SHP77 treated with DMSO at 0.1 percent for 48 hours (cell line): ENCODE results near the gene SPHK2.
"Not testable (repeated sequence)": the region's sequence is repeated elsewhere in the genome, so short reads cannot be mapped to it uniquely, and the experiment has no call there.

Experiments used
- DNase-seq: peaks from one replicate; lab custom pipeline; 2025; lab: John Stamatoyannopoulos, UW

Gene SPHK2, protein sequence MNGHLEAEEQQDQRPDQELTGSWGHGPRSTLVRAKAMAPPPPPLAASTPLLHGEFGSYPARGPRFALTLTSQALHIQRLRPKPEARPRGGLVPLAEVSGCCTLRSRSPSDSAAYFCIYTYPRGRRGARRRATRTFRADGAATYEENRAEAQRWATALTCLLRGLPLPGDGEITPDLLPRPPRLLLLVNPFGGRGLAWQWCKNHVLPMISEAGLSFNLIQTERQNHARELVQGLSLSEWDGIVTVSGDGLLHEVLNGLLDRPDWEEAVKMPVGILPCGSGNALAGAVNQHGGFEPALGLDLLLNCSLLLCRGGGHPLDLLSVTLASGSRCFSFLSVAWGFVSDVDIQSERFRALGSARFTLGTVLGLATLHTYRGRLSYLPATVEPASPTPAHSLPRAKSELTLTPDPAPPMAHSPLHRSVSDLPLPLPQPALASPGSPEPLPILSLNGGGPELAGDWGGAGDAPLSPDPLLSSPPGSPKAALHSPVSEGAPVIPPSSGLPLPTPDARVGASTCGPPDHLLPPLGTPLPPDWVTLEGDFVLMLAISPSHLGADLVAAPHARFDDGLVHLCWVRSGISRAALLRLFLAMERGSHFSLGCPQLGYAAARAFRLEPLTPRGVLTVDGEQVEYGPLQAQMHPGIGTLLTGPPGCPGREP

DNA sequence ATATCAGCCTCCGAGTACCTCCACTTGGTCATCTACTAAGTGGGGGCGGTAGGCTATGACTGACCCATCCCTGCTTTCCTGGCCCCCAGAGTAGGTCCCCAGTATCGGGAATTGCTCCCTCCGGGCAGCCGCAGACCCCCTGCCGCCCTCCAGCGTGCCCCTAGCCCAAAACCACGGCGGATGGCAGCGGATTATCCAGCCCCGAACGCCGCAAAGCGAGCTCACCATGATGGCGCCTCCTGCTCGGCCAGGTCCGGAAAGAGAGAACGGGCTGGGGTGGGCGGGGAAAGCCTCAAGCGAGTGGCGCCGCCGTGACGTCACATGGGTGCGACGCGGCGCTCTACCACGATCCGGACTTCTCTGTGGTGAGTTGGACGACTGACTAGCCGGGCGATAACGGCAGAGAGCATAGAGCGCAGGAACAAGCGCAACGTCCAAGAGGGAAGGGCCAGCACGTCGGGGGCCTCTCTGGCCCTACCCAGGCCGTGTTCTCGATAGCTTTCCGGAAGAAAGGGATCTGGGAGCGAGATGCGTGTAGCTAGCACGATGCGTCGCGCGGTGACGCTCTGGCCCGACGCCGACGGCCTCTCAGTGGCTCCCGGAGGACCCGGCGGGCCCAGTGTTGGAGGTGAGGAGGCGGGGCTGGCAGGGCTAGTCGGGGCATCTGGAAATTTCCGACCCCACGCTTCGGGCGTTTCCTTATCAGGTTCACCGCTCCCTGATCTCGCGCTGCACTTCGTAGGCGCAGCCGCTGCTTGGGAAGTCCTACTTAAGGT is at the start of gene SPHK2, which contains the start of gene RPL18:
TSS of gene SPHK2 (plus strand) at position 591 of the 776 bp plus-strand sequence. CDS start 1,009 bp downstream, outside the sequence.
TSS of gene RPL18 (minus strand) at position 263 of the 776 bp plus-strand sequence. CDS start at position 228, 35 bp downstream.
- peak; percentile 97 for DNase-seq

DNA sequence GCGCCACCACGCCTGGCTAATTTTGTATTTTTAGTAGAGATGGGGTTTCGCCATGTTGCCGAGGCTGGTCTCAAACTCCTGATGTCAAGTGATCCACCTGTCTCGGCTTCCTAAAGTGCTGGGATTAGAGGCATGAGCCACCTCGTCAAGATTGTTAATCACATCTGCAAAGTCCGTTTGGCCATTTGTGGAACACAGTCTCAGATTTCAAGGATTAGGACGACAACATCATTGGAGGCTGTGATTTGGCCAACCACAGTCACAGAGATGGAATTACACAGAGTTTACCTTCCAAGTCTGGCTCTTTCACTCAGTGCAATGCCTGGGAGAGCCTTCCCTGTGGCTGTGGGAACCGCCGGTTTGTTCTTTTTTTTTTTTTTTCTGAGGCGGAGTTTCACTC is 49.5 kb upstream of the SPHK2 start:
- no peak for DNase-seq

DNA sequence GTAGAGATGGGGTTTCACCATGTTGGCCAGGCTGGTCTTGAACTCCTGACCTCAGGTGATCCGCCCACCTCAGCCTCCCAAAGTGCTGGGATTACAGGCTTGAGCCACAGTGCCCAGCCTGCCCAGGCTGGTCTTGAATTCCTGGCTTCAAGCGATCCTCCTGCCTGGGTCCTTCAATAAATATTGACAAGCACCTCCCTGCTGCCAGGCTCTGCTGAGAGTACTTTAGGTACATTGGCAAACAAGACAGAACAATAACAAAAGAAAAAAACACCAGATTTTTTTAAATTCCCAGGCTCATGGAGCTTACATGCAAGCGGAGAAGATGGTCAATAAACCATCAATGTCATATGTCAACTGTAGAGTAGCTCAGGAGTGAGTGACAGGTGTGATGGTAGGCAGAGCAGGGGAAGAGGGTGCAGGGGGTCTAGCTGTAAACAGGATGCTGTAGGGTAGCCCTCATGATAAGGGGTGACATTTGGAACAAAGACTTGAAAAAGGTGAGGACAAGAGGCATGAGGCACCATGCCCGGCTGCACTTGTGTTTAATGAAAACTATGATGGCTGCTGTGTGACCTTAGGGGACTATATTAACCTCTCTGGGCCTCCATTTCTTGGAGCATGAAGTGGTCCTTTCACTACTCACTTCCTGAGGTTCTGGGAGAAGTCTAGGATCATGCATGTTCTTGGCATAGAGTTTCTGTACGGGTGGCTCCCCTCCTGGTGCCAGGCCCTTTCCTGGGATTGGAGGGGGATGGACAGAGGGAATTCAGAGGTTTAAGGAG is 47.7 kb upstream of the SPHK2 start:
- no peak for DNase-seq

DNA sequence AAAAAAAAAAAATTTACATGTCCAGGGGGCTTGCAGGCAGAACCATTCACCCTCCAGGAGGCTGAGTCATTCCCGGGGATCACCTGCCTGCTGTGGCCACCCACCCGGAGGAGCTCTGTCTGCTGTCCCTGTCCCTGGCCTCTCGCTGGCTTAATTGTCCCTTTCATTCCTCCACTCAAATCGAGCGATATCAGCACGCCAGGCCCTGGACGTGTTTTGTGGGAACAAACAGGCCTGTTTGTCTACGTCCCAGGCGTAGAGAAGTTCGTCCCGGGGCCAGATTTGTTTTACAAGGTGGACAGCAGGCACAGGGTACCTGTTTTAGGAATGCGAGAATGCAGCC is 46.2 kb upstream of the SPHK2 start:
- DNase-seq: no peak

DNA sequence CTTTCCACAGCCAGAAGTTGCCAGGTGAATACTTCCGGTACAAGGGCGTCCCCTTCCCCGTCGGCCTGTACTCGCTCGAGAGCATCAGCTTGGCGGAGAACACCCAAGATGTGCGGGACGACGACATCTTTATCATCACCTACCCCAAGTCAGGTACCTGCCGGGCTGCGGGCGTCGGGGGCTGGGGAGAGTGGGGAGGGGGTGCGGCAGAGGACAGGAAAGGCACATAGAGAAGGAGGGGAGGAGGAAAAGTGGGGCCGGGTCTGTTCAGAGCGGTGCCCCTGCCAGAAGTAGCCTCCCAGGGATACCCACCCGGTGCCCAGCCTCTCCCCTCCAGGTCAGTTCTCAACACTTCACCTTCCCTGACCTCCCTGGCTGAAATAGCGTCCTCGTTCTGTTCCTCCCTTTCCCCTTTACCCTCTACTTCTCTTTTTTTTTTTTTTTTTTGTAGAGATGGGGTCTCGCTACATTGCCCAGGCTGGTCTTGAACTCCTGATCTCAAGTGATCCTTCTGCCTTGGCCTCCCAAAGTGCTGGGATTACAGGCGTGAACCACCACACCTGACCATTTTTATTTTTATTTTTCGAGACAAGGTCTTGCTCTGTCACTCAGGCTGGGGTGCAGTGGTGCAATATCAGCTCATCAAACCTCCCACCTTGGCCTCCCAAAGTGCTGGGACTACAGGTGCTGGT is 43.2 kb upstream of the SPHK2 start:
- no peak for DNase-seq

DNA sequence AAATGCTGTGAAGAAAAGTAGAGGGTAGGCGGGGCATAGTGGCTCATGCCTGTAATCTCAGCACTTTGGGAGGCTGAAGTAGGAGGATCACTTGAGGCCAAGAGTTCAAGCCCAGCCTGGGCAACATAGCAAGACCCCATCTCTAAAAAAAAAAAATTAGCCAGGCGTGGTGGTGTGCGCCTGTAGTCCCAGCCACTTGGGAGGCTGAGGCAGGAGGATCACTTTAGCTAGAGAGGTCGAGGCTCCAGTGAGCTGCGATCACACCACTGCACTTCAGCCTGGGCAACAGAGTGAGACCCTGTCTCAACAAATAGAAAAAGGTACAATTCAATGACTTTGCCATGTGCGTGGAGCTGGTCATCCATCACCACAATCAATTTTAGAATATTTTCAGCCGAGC is 41.4 kb upstream of the SPHK2 start:
- not testable (repeated sequence) for DNase-seq

DNA sequence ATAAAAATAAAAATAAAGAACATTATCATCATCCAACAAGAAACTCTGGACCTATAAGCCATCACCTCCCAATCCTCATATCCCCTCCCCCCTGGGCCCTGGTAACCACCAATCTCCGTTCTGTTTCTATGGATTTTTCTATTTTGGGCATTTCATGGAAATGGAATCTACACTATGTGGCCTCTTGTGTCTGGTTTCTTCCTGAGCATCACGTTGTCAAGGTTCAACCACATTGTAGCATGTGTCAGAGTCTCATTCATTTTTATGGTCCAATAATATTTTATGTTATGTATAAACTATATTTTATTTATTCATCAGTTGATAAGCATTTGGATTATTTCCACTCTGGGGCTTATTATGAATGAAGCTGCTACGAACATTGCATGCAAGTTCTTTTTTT is 40.4 kb upstream of the SPHK2 start:
- DNase-seq: no peak

DNA sequence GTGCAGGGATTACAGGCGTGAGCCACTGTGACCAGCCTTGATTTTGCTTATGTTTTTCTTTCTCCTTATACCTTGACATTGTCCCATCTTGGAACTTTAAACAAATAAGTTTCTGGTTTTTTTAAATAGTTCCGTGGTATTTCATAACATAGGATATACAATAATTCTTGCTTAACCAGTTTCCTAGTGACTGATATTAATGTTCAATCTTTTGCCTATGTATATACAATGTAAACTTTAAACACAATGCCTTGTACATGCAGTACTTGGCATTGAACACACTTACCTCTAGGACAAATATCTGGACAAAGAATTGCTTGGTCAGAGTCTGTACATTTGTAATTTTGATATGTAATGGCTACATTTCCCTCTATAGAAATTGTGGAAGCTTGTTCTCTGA is 37.1 kb upstream of the SPHK2 start:
- DNase-seq: no peak

DNA sequence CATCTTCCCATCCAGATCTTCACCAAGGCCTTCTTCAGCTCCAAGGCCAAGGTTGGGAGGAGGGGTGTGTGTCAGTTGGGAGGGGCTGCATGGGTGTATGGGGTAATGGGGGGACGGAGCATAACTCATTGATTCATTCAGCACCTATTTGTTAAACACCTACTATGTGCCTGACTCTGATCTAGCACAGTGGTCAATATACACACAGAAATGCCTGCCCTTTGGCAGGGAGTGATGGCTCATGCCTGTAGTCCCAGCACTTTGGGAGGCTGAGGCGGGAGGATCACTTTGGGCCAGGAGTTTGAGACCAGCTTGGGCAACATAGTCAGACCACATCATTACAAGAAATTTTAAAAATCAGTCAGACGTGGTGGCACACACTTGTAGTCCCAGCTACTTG is 31.9 kb upstream of the SPHK2 start:
- no peak for DNase-seq

DNA sequence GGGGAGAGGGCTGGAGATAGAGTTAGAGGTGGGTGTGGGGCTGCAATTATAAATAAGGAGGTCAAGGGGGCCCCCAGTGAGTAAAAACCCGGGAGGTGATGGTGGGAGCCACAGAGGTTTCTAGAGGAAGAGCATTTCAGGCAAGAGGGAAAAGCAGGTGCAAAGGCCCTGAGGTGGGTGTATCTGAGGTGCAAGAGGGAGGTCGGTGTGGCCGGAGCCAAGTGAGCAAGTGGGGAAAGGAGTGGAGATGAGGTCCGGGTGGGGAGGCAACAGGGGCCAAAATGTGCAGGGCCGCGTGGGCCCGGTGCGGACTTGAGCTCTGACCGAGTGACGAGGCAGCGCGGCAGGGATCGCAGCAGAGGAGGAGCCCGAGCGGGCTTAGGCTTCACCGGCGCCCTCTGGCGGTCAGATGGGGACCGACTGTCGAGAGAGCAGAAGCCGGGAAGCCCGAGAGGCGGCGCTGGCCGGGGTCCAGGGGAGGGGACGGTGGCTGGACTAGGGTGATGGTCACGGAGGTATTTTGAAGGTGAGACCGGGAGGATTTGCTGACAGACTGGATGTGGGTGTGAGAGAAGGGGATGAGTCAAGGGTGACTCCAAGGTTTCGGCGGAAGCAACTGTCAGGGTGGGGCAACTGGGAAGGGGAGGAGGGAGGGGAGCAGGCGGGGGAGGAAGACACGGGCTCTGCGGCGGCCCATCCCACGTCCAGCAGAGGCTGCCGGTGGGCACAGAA is 30.5 kb upstream of the SPHK2 start:
- peak; percentile 28 for DNase-seq

DNA sequence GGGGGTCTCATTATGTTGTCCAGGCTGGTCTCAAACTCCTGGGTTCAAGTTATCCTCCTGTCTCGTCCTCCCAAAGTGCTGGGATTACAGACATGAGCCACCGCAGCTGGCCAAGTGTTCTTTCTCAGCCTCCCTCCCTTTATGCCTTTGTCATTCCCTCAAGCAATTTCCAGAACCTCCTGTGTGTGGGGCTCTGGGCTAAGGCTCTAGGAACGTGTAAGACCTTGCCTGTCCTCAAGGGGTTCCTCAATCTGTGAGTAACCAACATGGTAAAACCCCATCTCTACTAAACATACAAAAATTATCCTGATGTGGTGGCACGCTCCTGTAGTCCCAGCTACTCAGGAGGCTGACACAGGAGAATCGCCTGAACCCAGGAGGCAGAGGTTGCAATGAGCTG is 28.3 kb upstream of the SPHK2 start:
- DNase-seq: no peak

DNA sequence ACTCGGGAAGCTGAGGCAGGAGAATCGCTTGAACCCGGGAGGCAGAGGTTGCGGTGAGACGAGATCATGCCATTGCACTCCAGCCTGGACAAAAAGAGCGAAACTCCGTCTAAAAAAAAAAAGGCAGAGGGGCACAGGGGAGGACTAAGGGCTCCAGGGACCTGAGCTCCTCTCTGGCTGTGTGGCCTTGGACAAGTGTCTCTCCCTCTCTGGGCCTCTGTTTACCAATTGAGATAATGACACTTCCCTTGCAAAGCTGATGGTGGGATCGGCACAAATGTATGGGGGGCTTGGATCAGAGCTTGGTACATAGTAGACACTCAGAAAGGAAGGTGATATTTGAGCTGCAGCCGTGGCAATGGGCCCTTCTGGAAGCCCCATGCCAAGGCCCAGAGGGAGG is 24.1 kb upstream of the SPHK2 start:
- DNase-seq: no peak

DNA sequence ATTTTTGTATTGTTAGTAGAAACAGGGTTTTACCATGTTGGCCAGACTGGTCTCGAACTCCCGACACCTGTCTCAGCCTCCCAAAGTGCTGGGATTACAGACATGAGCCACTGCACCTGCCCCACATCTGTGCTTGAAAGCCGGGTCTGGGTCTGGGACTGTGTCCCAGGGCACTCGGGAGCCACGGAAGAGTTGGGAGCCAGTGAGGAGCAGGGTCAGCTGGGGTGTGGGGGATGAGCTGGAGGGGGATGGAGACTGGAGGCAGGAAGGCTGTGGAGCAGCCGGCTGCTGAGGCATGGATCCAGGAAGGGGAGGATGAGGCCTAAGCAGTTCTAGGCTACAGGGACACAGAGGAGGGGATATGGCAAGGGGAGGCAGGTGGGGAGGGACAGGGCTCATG is 23.5 kb upstream of the SPHK2 start:
- no peak for DNase-seq

DNA sequence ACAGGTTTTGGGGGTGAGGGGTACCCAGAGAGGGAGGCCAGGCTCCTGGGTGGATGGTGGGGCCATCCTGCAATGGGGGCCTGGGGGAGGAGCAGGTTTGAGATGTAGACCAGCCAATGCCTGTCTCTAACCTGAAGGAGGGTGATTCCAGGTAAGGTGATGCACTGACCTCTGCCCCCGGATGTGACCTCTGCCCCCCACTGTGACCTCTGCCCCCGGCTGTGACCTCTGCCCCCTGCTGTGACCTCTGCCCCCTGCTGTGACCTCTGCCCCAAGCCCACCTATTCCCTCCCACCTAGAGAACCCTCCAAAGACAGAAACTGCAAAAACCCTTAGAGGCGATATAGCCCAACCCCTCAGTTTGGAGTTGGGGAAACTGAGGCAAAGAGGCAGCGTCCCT is 23.1 kb upstream of the SPHK2 start:
- no peak for DNase-seq

DNA sequence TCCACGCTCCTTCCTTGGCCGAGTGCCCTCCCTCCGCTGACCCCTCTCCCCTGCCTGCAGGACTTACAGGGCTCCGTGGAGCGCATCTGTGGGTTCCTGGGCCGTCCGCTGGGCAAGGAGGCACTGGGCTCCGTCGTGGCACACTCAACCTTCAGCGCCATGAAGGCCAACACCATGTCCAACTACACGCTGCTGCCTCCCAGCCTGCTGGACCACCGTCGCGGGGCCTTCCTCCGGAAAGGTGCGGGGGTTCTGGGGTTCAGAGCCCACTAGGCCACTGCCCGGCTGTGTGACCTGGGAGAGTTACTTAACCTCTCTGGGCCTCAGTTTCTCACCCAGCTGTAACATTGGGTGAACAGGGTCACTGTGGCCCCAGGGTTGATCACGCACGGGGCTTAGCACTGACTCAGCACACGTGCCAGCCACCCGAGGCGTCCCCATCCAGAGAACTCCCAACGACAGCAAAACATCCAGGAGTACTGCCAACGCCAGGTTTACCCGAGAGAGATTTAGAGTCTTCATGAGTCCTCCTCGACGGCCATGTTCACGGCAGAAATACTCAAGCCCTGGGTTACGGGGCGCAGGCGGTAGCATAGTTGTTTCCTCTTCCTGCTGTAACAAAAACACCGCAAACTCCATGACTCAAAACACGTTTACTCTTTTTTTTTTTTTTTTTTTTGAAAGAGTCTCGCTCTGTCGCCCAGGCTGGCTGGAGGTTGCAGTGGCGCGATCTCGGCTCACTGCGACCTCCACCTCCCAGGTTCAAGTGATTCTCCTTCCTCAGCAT is 22.4 kb upstream of the SPHK2 start:
- DNase-seq: no peak

DNA sequence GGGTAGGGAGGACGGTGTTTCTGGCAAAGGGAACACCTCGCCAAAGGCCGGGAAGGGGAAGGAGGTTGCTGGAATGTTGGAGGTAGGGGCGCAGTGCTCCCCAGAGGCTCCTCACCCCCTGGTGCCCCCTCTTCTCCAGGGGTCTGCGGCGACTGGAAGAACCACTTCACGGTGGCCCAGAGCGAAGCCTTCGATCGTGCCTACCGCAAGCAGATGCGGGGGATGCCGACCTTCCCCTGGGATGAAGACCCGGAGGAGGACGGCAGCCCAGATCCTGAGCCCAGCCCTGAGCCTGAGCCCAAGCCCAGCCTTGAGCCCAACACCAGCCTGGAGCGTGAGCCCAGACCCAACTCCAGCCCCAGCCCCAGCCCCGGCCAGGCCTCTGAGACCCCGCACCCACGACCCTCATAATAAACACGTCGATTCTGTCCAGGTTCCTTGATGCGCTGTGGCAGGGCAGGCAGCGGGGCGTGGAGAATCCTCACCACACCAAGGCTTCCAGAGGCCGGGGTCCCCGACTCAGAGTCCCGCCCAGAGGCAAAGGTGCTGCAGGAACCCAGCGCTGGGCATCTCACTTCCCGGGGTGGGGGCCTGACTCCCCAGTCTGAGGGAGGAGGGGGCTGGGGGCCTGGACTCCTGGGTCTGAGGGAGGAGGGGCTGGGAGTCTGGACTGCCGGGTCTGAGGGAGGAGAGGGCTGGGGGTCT is 20.2 kb upstream of the SPHK2 start:
- DNase-seq: no peak

DNA sequence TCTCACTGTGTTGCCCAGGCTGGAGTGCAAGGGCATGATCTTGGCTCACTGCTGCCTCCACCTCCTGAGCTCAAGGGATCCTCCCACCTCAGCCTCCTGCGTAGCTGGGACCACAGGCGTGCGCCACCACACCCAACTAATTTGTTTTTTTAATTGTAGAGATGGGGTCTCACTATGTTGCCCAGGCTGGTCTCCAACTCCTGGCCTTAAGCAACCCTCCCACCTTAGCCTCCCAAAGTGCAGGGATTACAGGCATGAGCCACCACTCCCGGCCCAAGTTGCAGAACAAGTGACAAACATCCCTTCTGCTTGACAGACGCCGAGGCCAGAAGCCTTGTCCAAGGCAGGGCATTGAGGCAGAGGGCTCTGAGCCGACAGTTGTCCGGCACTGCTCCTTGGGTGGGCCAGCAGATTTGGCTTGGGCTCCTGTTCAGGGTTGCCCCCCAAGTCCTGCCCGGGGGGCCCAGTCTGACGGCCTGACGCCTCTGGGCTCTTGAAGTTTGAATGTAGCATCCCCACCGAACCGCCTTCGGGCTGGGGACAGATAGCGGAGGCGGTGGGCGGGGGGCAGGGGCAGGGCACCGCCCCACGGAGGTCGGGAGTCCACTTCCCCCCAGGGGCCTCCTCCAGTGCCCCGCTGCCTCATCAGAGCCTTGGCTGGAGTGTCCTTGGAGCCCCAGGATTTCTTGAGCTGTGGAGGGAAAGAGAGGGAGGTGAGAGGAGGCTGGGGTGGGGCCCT is 18.5 kb upstream of the SPHK2 start:
- no peak for DNase-seq

DNA sequence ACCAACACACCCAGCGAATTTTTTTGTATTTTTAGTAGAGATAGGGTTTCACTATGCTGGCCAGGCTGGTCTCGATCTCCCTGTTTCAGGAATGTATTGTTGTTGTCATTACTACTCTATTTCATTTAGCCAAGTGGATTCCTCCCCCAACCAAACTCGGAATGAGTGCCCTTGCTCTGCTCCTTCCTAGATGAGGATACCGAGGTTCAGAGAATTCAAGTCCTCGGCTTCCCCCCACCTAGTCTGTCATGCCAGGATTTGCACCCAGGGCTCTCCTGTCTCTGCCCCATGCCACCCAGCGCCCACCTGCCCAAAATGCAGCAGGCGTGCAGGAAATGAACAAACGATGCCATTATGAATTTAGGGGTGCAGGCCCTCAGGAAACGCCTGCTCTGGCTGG is 16.3 kb upstream of the SPHK2 start:
- no peak for DNase-seq

DNA sequence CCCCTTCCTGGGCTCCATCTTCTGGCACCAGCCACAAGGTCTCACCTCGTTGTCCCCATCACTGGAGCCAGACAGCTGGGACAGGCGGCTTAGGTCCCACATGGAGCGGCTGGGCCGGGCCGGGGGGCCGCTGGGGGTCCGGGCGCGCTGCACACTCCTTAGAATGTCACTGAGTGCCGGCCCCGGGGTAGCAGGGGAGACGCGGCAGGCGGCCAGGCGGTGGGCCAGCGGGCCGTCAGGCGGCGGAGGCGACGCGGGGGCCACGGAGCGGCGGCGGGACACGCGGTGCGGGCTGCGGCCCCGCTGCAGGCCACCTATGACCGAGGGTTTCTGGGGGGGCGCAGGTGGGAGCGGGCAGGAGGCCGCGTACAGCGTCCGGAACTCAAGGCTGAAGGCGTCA is 15.9 kb upstream of the SPHK2 start:
- no peak for DNase-seq
